GM23338 (cell line): Measurements from ENCODE around the gene TCTA. TPM values are rescaled to one million over a fixed set of nuclear protein-coding genes. Genes with fewer than 3 reads are reported as not detected.

ENCODE experiments used
- ATAC-seq: fragments of 200-7000 bp; cut with Tn5 transposase; 3 replicates; pipeline ENCODE4 v1.9.1; 2020
- DNase-seq: peaks from one replicate; pipeline ENCODE4 v3.0.0-alpha.2; 2015; ENCODE audit warnings: low spot score
- H2AFZ ChIP-seq: fragments of 200-600 bp; sonication (generic); 2 replicates; pipeline ENCODE4 v1.8.0; 2016; ENCODE audit warnings: antibody characterized with exemption, mild to moderate bottlenecking, moderate library complexity
- H3F3A ChIP-seq: fragments of 200-600 bp; sonication (generic); replicated peaks from 2 replicates; pipeline ENCODE4 v1.8.0; 2017; ENCODE audit warnings: antibody characterized with exemption, mixed run types, low read depth
- H3K27ac ChIP-seq: fragments of 200-600 bp; sonication (generic); 2 replicates; pipeline ENCODE4 v1.6.1; 2016; ENCODE audit warnings: low read depth
- H3K27me3 ChIP-seq: fragments of 200-600 bp; sonication (generic); 2 replicates; pipeline ENCODE4 v1.8.0; 2016; ENCODE audit warnings: mild to moderate bottlenecking, mixed run types, moderate library complexity; ENCODE audit not compliant: insufficient read depth
- H3K36me3 ChIP-seq: fragments of 200-600 bp; sonication (generic); 2 replicates; pipeline ENCODE4 v1.8.0; 2016; ENCODE audit warnings: mild to moderate bottlenecking; ENCODE audit not compliant: insufficient read depth
- H3K4me1 ChIP-seq: fragments of 200-600 bp; sonication (generic); 2 replicates; pipeline ENCODE4 v1.8.0; 2016; ENCODE audit warnings: mild to moderate bottlenecking, moderate library complexity; ENCODE audit not compliant: insufficient read depth
- H3K4me2 ChIP-seq: fragments of 200-600 bp; sonication (generic); 2 replicates; pipeline ENCODE4 v1.7.1; 2017; ENCODE audit warnings: mixed run types
- H3K4me3 ChIP-seq: fragments of 200-600 bp; sonication (generic); 2 replicates; pipeline ENCODE4 v1.6.1; 2016; ENCODE audit warnings: mixed run types
- H3K79me2 ChIP-seq: fragments of 200-600 bp; sonication (generic); replicated peaks from 2 replicates; pipeline ENCODE4 v1.8.0; 2017; ENCODE audit warnings: mild to moderate bottlenecking; ENCODE audit not compliant: insufficient read depth
- H3K9me2 ChIP-seq: fragments of 200-600 bp; sonication (generic); 2 replicates; pipeline ENCODE4 v1.8.0; 2017; ENCODE audit not compliant: insufficient read depth
- H4K20me1 ChIP-seq: fragments of 200-600 bp; sonication (generic); replicated peaks from 2 replicates; pipeline ENCODE4 v1.8.0; 2017; ENCODE audit warnings: mild to moderate bottlenecking; ENCODE audit not compliant: insufficient read depth
- H3K27ac Mint-ChIP-seq: 2 replicates; pipeline ENCODE4 v1.8.0; 2020; ENCODE audit warnings: inconsistent platforms, mild to moderate bottlenecking, moderate library complexity, mixed read lengths
- H3K27me3 Mint-ChIP-seq: 3 replicates; pipeline ENCODE4 v1.8.0; 2022; ENCODE audit warnings: low read depth, mild to moderate bottlenecking, moderate library complexity, mixed read lengths, inconsistent platforms; ENCODE audit not compliant: insufficient read depth, poor library complexity
- H3K36me3 Mint-ChIP-seq: 3 replicates; pipeline ENCODE4 v1.8.0; 2021; ENCODE audit warnings: low read depth, mild to moderate bottlenecking, inconsistent platforms, moderate library complexity, mixed read lengths
- H3K4me1 Mint-ChIP-seq: 3 replicates; pipeline ENCODE4 v1.8.0; 2020; ENCODE audit warnings: mild to moderate bottlenecking, inconsistent platforms, mixed read lengths
- H3K4me3 Mint-ChIP-seq: 3 replicates; pipeline ENCODE4 v1.8.0; 2021; ENCODE audit warnings: moderate library complexity, mild to moderate bottlenecking, inconsistent platforms, mixed read lengths
- H3K9me3 Mint-ChIP-seq: 3 replicates; pipeline ENCODE4 v1.8.0; 2020; ENCODE audit warnings: moderate library complexity, mild to moderate bottlenecking, inconsistent platforms, mixed read lengths
- EZH2phosphoT487 ChIP-seq: fragments of 200-600 bp; sonication (generic); IDR thresholded peaks from one replicate; pipeline ENCODE4 v1.8.1; 2018; ENCODE audit warnings: antibody characterized with exemption; ENCODE audit not compliant: unreplicated experiment
- POLR2AphosphoS5 ChIP-seq: IDR thresholded peaks from 2 replicates; pipeline ENCODE4 v1.6.1; 2016; ENCODE audit warnings: antibody characterized with exemption, low read depth
- STAT1 ChIP-seq: IDR thresholded peaks from one replicate; pipeline ENCODE4 v1.6.1; 2016; ENCODE audit warnings: antibody characterized with exemption; ENCODE audit not compliant: unreplicated experiment
- ZNF462 ChIP-seq: fragments of 250-450 bp; sonication (Bioruptor Pico); IDR thresholded peaks from 2 replicates; pipeline ENCODE4 v1.5.0; 2020; ENCODE audit warnings: mild to moderate bottlenecking, moderate library complexity
- polyA plus RNA-seq: library from polyadenylated mRNA; unstranded; fragments of >200 nt; fragmentation: Nextera tagmentation; extraction: Ambion mirVana; gene quantifications from 2 replicates; pipeline ENCODE4 v1.2.1, GENCODE V29; 2016
- total RNA-seq: library from RNA; depleted of rRNA; stranded (reverse); fragments of >200 nt; shearing (Covaris generic); gene quantifications from 2 replicates; pipeline ENCODE4 v1.2.3, GENCODE V29; 2014

TCTA gene
- total and polyA plus RNA-seq, 2 experiments from 2014 or later = 4.0 to 5.0 TPM

DNA sequence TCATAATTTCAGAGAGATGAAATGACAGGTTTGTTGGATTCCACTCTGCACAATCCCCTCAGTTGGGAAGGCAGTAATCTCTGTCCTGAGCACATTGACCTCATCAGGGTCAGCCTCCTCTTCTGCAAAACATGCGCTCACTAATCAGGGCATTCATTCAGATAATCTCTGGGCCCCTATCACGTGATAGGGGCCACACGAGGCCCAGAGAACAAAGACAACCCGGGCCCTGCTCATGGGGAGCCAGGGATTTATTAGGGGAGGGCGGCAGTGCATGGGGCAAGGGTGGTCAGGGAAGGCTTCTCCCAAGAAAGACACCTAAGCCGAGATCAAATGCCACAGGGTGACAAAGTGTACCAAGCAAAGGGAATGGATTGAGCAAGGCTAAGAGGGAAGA, 1.1 kb downstream of the TCTA start (continued):
- TF ChIP-seq ZNF462 (CRISPR knock-in tag) = no peak
- TF ChIP-seq STAT1 = no peak
- TF ChIP-seq EZH2phosphoT487 = no peak
- TF ChIP-seq POLR2AphosphoS5 = no peak

- Histone ChIP-seq H3K9me2 (no peaks in the 10 kb centered on the region), H3K36me3 (no peaks in the 10 kb centered on the region), H4K20me1 (peaks cover 15% of the 10 kb centered on the region), H3K79me2 (peaks cover 16% of the 10 kb centered on the region), H2AFZ (no peak overlapping the region), H3K4me1 (peaks cover 11% of the 10 kb centered on the region), H3F3A (peaks cover 14% of the 10 kb centered on the region), H3K4me3 (no peak overlapping the region), H3K27me3 (no peaks in the 10 kb centered on the region), H3K4me2 (no peak overlapping the region), H3K27ac (no peak overlapping the region)
- ATAC-seq = no peak
- no peaks in the 10 kb centered on the region for H3K9me3 Mint-ChIP-seq
- TF ChIP-seq STAT1 = no peak
- peaks cover 33% of the 10 kb centered on the region for H3K36me3 Mint-ChIP-seq
- DNase-seq = no peak
- no peak overlapping the region for H3K27ac Mint-ChIP-seq
- H3K4me3 Mint-ChIP-seq = no peak overlapping the region
- H3K4me1 Mint-ChIP-seq = peaks cover 28% of the 10 kb centered on the region
- H3K27me3 Mint-ChIP-seq = peaks cover 11% of the 10 kb centered on the region
Measured at GRCh38 chr3:49414753-49415152, 2.5 kb downstream of the TCTA start.
